OCI-LY7 (cell line): ENCODE measurements around the gene TFAP2A. TPM values are rescaled to one million over a fixed set of nuclear protein-coding genes. Genes with fewer than 3 reads are reported as not detected.

ENCODE experiments used
- BruUV-seq: library from RNA; stranded (reverse); fragments of 400-500 nt; replicated peaks from 2 replicates; lab custom pipeline; 2021; lab: Mats Ljungman, UMichigan
- CTCF ChIA-PET: fragments of 300-600 bp; sonication (Branson Sonifier 250); formaldehyde crosslinking; loops from one replicate; lab custom pipeline; 2022; ENCODE audit warnings: antibody characterized with exemption; ENCODE audit not compliant: unreplicated experiment; lab: Charles Lee
- POLR2A ChIA-PET: fragments of 300-600 bp; sonication (Branson Sonifier 250); formaldehyde crosslinking; loops from one replicate; lab custom pipeline; 2022; ENCODE audit warnings: antibody characterized with exemption; lab: Charles Lee
- DNase-seq: peaks from one replicate; pipeline ENCODE4 v3.0.0-alpha.2; 2015; ENCODE audit warnings: low spot score
- H2AFZ ChIP-seq: fragments of 200-600 bp; sonication (generic), shearing (Covaris generic); 2 replicates; pipeline ENCODE4 v1.6.1; 2014; ENCODE audit warnings: mild to moderate bottlenecking, antibody characterized with exemption, low read length, moderate library complexity
- H3K27ac ChIP-seq: fragments of 200-600 bp; sonication (generic); 2 replicates; pipeline ENCODE4 v1.5.1; 2014; ENCODE audit warnings: mixed run types, low read depth, mild to moderate bottlenecking, moderate library complexity, low read length, inconsistent platforms; ENCODE audit not compliant: poor library complexity, severe bottlenecking
- H3K36me3 ChIP-seq: fragments of 200-600 bp; sonication (generic); 2 replicates; pipeline ENCODE4 v1.6.1; 2014; ENCODE audit warnings: mild to moderate bottlenecking, antibody characterized with exemption, low read length, moderate library complexity, mixed read lengths; ENCODE audit not compliant: insufficient read depth
- H3K4me1 ChIP-seq: fragments of 200-600 bp; sonication (generic); 2 replicates; pipeline ENCODE4 v1.5.1; 2014; ENCODE audit warnings: mild to moderate bottlenecking, low read length; ENCODE audit not compliant: insufficient read depth, poor library complexity, severe bottlenecking
- H3K4me2 ChIP-seq: fragments of 200-600 bp; sonication (generic); 2 replicates; pipeline ENCODE4 v1.6.1; 2014; ENCODE audit warnings: mild to moderate bottlenecking, low read length
- H3K4me3 ChIP-seq: fragments of 200-600 bp; sonication (generic); 2 replicates; pipeline ENCODE4 v1.5.1; 2014; ENCODE audit warnings: mild to moderate bottlenecking, low read depth, low read length; ENCODE audit not compliant: poor library complexity, severe bottlenecking
- H3K79me2 ChIP-seq: fragments of 200-600 bp; sonication (generic); 2 replicates; pipeline ENCODE4 v1.6.1; 2016; ENCODE audit warnings: low read depth, mild to moderate bottlenecking, low read length, moderate library complexity, mixed read lengths; ENCODE audit not compliant: insufficient read depth
- H3K9me2 ChIP-seq: fragments of 200-600 bp; sonication (generic); 2 replicates; pipeline ENCODE4 v1.6.1; 2016; ENCODE audit warnings: mild to moderate bottlenecking, low read length, mixed read lengths; ENCODE audit not compliant: insufficient read depth
- H3K9me3 ChIP-seq: fragments of 200-600 bp; sonication (generic); 2 replicates; pipeline ENCODE4 v1.6.1; 2014; ENCODE audit warnings: mild to moderate bottlenecking, mixed run types, low read length, mixed read lengths
- H4K20me1 ChIP-seq: fragments of 200-600 bp; sonication (generic); 2 replicates; pipeline ENCODE4 v1.6.1; 2014; ENCODE audit warnings: mild to moderate bottlenecking, antibody characterized with exemption, low read length, moderate library complexity, mixed read lengths; ENCODE audit not compliant: insufficient read depth
- EZH2phosphoT487 ChIP-seq: fragments of 200-600 bp; sonication (generic); IDR thresholded peaks from 2 replicates; pipeline ENCODE4 v1.6.1; 2018; ENCODE audit warnings: low read depth, borderline replicate concordance, mild to moderate bottlenecking, mixed run types, antibody characterized with exemption, low read length, moderate library complexity, mixed read lengths
- intact Hi-C: fragments of 100-400 bp; cut with micrococcal nuclease; formaldehyde crosslinking; loops from one replicate; pipeline ENCODE4 v1.10.0; 2022; ENCODE audit not compliant: unreplicated experiment
- total RNA-seq, 2 experiments: library from RNA; depleted of rRNA in 1 of 2; stranded (reverse); fragments of >200 nt in 1 of 2; shearing (Covaris generic) in 1 of 2; gene quantifications; 2 replicates each; pipeline ENCODE4 v1.2.3, GENCODE V29; 2014 to 2022
- TF ChIP-seq, protein P1 (sequence below): fragments of 200-600 bp; sonication (generic); conservative IDR thresholded peaks from 2 replicates; pipeline ENCODE4 v1.5.1; 2014; ENCODE audit warnings: mild to moderate bottlenecking, antibody characterized with exemption, low read length, moderate library complexity, mixed read lengths

TFAP2A gene
- total RNA-seq, 2 experiments from 2014 or later, result 2.0 to 3.3 TPM

DNA sequence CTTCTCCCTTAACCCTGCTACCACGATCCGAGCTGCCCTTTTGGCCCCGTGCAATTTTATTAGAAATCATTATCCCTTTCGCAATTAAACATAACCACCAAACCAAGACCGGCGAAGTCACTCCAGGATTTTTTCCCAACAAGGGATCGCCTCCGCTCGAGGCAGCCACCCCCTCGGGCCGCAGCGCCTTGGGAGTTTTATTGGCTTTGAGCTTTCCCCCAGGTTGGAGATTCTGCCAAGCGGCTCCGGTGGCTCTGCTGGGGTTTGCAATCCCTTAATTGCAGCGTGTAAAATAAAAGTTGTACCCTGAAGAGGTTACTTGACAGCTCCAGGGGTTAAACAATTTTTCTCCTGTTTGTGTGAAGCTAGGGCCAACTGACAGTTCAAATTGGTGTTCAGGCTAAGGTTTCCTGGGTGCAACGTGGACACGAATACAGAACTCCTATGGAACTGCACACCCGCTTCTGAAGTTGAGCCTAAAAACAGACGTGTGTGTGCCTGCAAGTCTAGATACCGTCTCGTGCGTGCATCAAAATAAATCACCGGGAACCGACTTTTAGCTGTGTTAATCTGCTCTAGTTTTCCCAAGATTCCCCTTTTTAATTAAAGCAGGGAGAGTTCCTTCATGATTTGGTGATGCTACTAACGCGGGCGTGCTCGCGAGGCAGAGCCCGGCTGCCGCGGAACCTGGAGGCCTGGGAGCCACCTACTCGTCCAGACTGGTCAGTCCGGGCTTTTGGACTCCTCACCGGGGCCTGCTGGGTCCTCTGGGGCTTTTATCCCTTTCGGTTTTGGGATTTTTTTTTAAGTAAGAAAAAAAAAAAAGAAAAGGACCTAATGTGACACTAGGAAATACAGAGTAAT lies 975 bp upstream of the TFAP2A start:
- H3K9me3 ChIP-seq, result no peaks in the 10 kb centered on the region
- intact Hi-C loops, result no loop called here

GRCh38 chr6:10413850-10414738 lies 780 bp downstream of the TFAP2A start:
- Histone ChIP-seq H3K4me1 (peaks cover 9% of the 10 kb centered on the region), H3K4me3 (no peak overlapping the region), H3K9me3 (no peaks in the 10 kb centered on the region), H2AFZ (no peak overlapping the region), H4K20me1 (no peaks in the 10 kb centered on the region), H3K27ac (no peak overlapping the region), H3K9me2 (no peaks in the 10 kb centered on the region), H3K4me2 (no peak overlapping the region; the same call in 1 of the 2 replicates), H3K36me3 (no peaks in the 10 kb centered on the region), H3K79me2 (no peaks in the 10 kb centered on the region)
- POLR2A ChIA-PET, result interaction anchor here (0.7 kb wide), 1 partner anchor 371 kb away, joined by 3 read pairs; no protein-coding TSS in a partner anchor
- TF ChIP-seq EZH2phosphoT487, result no peak
- TF ChIP-seq, protein P1, sequence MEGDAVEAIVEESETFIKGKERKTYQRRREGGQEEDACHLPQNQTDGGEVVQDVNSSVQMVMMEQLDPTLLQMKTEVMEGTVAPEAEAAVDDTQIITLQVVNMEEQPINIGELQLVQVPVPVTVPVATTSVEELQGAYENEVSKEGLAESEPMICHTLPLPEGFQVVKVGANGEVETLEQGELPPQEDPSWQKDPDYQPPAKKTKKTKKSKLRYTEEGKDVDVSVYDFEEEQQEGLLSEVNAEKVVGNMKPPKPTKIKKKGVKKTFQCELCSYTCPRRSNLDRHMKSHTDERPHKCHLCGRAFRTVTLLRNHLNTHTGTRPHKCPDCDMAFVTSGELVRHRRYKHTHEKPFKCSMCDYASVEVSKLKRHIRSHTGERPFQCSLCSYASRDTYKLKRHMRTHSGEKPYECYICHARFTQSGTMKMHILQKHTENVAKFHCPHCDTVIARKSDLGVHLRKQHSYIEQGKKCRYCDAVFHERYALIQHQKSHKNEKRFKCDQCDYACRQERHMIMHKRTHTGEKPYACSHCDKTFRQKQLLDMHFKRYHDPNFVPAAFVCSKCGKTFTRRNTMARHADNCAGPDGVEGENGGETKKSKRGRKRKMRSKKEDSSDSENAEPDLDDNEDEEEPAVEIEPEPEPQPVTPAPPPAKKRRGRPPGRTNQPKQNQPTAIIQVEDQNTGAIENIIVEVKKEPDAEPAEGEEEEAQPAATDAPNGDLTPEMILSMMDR, result no peak
- intact Hi-C loops, result no loop called here
- BruUV-seq, result no TSS peak
- DNase-seq, result no peak
- CTCF ChIA-PET, result interaction anchor here (0.7 kb wide), 1 partner anchor 1321 kb away, joined by 15 read pairs; no protein-coding TSS in a partner anchor

More for the DNA sequence above, 975 bp upstream of the TFAP2A start:
- Histone ChIP-seq H3K36me3 (no peaks in the 10 kb centered on the region), H3K27ac (no peak overlapping the region), H2AFZ (no peak overlapping the region), H3K9me2 (no peaks in the 10 kb centered on the region), H3K79me2 (no peaks in the 10 kb centered on the region), H3K4me2 (no peak overlapping the region), H3K4me1 (peaks cover 9% of the 10 kb centered on the region), H4K20me1 (no peaks in the 10 kb centered on the region), H3K4me3 (no peak overlapping the region)
- TF ChIP-seq EZH2phosphoT487, result no peak
- TF ChIP-seq, protein P1, result no peak
- ChIA-PET POLR2A (interaction anchor here (1.2 kb wide), 1 partner anchor 191 kb away, joined by 3 read pairs; no protein-coding TSS in a partner anchor), CTCF (no interaction called here)
- DNase-seq, result no peak
- BruUV-seq, result no TSS peak
